Stimulated activated naive CD8-positive, alpha-beta T cell treated with anti-CD3 and anti-CD28 coated beads, Interleukin-15, Interleukin-2, amounts not matched to agents 100 U/mL and 50 U/mL, for 24 hours (primary cell): Measurements from ENCODE around the gene PDE4D.
A peak's percentile ranks its signal among the peaks of the same experiment; 100 is the strongest.
"Not testable (repeated sequence)": the region's sequence is repeated elsewhere in the genome, so short reads cannot be mapped to it uniquely, and the experiment has no call there.

Source experiments
- ATAC-seq: fragments of 150-1000 bp; cut with Tn5 transposase; one replicate; pipeline ENCODE4 v1.10.0; 2021
- DNase-seq: peaks from one replicate; pipeline ENCODE4 v3.0.0; 2021

Gene PDE4D

DNA sequence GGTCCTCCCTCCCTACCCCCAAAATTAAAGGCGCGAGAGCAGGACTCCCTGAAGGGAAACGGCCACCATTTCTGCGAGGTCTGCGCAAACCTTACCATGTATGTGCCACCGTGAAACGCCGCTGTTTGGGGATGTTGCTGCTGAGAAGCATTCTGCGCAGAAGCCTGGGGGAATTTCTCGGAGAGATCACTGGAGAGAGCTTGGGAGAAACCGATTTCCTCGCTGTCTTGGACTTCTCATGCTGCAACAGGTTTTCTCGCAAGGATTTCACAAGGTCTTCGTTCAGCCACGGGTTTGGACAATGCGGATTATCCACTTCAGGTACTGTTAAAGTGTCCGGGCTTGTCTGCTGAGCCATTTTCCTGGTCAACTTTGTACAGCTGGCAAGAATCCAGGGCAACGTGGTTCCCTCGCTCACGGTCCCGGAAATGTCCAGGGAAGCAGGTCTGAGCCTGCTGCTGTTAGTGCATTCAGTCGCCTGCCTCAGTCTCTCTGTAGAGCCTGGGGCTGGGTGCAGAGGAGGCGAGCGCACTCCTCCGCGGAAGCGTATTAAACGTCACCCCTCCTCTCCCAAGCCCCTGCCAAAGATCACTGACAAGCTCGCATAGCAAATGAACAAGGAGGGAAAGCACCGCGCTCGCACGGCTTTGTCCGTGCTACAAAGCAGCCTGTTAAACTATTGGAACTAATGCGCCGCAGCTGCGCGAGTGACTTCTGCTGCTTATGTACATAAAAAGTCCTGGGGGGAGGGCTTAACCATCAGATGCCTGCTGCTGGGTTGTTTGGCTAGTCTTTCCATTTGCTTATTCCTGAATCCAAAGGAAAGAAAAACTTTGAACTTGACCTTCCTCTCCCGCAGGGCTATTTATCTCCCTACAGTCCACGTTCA lies 125.1 kb downstream of the PDE4D start:
- DNase-seq = peak; percentile 22
- peak; percentile 76 for ATAC-seq

DNA sequence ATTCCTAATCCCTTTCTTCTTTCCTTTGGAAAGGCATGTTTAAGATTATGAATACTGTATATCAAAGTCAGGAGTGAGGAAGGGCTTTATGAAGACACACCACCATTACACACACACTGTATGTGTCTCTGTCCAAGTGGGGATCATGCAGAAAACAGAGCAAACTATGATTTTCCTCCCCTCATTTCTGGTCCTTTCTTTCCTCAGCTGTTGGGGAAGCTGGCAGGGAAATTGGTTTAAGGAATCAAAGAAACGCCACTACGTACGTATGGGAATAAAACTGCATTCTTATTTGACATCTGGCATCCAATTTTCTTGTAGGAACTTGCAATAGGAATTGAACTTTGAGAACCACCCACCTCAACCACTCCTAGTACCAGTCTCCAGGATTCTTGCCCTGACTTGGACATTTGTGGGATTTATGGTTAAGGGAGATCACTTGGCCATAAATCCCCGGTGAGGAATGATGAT lies 125.8 kb downstream of the PDE4D start:
- DNase-seq (no peak), ATAC-seq (no peak)

GRCh38 chr5:59767211-59767605 lies 126.3 kb downstream of the PDE4D start:
- no peak for DNase-seq

DNA sequence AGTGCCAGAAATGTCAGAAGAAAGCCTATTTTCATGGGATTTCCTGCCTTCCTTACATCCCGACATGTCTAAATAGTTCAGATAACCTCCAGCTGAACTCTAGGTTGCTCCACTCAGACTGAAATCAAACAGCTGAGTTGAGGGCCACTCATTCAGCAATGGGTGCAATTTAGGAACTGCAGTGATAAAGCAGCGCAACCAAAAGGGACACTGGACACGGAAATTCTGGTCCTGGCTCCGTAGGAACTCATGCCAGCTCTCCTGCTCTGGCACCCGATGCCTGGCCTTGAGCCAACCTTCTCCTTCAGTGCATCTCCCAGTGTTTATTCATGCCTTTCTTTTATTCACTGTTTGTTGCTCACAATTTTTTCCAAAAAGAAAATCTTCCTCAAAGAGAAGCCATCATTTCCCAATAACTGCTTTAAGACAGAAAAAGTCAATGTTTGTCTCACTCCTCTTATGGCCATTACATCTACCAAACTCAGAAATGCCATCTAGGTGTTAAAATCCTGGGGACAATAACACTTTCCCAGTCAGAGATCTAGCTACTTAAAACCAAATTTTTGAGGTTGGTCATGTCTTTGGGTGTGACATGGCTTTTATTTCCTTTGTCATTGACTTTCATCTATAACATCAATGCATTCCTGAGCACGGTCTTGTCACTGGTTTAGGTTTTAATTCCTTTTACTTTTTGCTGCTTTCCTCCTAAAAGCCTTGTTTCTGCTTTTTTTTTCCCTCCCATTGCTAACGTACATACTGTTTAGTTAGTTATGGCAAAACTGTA lies 126.9 kb downstream of the PDE4D start:
- no peak for DNase-seq
- ATAC-seq = no peak

More at GRCh38 chr5:59767211-59767605, 126.3 kb downstream of the PDE4D start:
- ATAC-seq = no peak

- ATAC-seq = no peak
- DNase-seq = no peak
These were observed 128.1 kb downstream of the PDE4D start for GRCh38 chr5:59765446-59765845.

GRCh38 chr5:59764361-59764760 lies 129.2 kb downstream of the PDE4D start:
- ATAC-seq (no peak), DNase-seq (no peak)

GRCh38 chr5:59763541-59763940 lies 130.0 kb downstream of the PDE4D start:
- ATAC-seq (no peak), DNase-seq (no peak)

DNA sequence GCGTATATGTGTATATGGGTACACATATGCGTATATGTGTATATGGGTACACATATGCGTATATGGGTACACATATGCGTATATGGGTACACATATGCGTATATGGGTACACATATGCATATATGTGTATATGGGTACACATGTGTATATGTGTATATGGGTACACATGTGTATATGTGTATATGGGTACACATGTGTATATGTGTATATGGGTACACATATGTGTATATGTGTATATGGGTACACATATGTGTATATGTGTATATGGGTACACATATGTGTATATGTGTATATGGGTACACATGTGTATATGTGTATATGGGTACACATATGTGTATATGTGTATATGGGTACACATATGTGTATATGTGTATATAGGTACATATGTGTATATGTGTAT lies 131.3 kb downstream of the PDE4D start:
- ATAC-seq, DNase-seq: not testable (repeated sequence)

GRCh38 chr5:59760785-59761348 lies 132.7 kb downstream of the PDE4D start:
- DNase-seq (peak; percentile 17), ATAC-seq (peak; percentile 88)

DNA sequence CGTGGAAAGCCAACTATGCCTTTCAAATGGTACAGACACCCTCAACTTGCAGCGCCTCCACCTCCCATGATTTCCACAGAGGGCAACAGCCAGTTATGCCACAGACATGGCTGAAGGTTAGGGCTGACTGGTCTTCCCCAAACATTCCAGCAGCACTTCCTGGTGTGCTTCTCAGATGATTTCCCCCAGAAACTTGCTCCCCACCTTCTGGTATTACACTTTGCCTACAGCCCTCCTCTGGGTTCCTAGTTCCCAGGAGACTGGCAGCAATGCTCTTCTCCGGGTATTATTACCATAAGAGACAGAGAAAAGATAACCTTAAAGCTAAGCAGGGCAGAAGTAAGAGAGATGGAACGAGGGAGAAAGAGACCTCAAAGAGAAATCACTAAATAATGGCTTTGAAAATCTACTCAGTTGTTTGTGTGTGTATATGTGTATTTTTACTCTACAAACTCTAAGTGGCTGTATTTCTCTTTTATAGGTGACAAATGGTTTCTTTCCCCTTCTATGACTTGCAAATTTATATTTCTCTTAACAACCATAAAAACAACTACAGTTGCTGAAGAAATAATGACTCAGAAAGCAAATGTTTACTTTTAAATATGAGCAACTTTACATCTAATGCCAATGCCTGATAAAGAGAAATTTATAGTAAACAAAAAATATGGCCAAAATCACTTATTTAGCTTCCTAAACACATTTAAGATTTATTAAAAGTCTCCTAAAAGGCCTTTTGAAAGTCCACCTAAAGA lies 133.8 kb downstream of the PDE4D start:
- DNase-seq (no peak), ATAC-seq (no peak)

DNA sequence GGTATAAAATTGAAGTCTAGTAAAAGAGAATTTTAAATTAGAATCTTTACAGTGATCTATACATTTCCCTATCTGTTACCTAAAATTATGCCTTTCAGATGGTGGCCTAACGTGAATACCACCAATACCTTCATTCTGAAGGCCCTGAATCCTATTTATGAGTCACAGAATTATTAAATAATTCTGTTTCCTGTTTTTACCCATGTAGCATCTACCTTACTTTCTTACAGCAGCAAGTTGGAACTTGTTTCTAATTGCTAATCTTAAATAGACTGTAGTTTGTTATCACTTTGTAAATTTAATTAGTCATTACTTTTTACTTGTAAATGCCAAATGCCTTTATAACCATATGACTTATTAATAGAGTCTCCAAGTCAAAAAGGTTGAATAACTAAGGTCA lies 135.0 kb downstream of the PDE4D start:
- ATAC-seq (no peak), DNase-seq (no peak)

DNA sequence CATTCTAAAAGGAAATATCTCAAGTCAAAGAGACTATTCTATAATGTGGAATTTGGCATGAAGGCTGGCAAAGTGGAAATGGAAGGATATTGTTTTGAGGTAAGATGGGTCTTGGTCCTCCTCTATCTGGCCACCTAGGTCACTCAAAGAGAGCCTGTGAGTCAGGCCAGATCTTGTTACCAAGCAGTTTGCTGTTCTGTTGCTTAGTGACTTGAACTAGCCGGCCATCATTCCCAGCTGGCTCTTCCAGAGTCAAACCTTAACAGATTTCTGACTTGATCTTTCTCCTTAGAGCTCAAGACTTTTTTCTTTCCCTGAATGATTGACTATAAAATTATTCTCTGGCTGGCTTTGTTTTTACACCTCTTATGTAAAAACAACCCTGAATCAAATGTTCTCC lies 136.1 kb downstream of the PDE4D start:
- DNase-seq (no peak), ATAC-seq (no peak)

- no peak for ATAC-seq
- DNase-seq = no peak
These were observed 137.0 kb downstream of the PDE4D start for GRCh38 chr5:59756373-59757035.

DNA sequence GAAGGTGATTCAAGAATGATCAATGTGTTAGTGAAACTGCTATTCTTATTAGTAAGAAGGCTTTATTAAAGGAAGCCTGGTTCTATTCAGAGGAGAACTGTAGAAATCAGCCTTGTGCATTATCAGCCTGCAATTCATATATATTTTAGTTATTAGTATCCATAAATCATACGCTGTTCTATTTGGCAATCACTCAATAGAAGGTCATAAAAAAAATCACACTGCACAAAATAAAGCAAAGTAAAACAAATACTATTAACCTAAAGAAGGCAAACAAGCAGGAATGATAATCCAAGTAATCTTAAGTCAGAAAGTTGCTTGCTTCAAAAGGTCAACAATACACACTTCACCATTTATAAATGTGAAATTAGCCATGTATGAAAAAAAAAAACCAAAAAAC lies 138.1 kb downstream of the PDE4D start:
- ATAC-seq (no peak), DNase-seq (no peak)

DNA sequence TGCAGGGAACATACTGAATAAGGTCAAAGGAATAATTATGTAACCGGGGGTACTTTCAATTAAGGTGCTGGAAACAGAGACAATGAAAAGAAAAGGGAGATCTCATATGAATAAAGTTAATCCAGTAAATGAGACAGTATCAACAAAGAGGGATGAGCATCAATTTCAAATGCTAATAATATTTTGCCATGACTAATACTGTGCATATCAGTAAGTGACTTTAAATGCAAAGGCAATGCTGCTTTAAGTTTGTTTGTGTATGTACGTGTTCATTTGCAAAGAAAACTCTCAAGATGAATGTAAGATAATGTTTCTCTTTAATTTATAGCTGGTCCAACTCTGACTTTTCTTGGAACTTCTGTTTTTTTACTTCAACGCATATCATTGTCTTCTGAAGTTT lies 139.9 kb downstream of the PDE4D start:
- no peak for ATAC-seq
- DNase-seq = no peak

GRCh38 chr5:59749782-59750520 lies 143.6 kb downstream of the PDE4D start:
- ATAC-seq (no peak), DNase-seq (no peak)

DNA sequence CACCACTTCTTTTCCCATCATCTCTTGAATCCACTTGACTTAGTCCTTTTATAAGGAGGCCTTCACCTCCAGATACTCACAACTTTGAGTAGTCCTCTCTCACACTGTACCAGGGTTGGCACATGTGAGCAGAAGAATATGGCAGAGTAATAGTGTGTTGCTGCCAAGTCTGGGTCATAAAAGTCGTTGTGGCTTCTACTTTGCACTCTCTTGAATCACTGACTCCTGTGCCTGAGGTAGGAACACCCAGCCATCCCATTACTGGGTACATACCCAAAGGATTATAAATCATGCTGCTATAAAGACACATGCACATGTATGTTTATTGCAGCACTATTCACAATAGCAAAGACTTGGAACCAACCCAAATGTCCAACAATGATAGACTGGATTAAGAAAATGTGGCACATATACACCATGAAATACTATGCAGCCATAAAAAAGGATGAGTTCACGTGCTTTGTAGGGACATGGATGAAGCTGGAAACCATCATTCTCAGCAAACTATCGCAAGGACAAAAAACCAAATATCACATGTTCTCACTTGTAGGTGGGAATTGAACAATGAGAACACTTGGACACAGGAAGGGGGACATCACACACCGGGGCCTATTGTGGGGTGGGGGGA lies 145.4 kb downstream of the PDE4D start:
- not testable (repeated sequence) for DNase-seq, ATAC-seq

- DNase-seq (no peak), ATAC-seq (no peak)
These were observed 147.2 kb downstream of the PDE4D start for GRCh38 chr5:59746241-59746765.

- ATAC-seq (no peak), DNase-seq (no peak)
These were observed 148.1 kb downstream of the PDE4D start for GRCh38 chr5:59745415-59745863.

DNA sequence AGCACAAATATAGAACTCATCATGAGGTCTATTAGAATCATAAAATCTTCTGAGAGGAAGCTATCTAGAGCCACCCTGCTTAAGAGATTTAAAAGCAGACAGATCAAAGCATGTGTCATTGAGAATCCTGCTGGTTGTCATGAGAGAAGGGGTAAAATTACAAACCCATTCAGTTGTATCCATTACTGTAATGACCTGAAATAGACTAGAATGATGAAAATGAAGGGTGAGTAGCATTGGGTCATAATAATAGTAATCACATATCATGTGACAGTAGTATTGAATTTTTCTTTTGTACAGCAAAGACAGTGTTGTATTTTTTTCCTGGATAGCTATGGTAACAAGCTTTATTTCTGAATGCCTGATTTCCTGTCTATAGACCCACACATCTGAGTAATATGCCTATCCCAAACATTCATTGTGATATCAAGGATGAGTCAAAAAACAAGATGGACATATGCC lies 149.0 kb downstream of the PDE4D start:
- ATAC-seq (no peak), DNase-seq (no peak)
